Thoracic aorta (tissue), 2 donors: ENCODE data around the gene ZNF610. TPM values are rescaled to one million over a fixed set of nuclear protein-coding genes. Genes with fewer than 3 reads are reported as not detected.
"Not testable (repeated sequence)": the region's sequence is repeated elsewhere in the genome, so short reads cannot be mapped to it uniquely, and the experiment has no call there.

ENCODE experiments used
- ATAC-seq: fragments of 150-250 bp; one replicate; pipeline ENCODE4 v1.8.0; 2017; ENCODE audit warnings: low read depth; ENCODE audit not compliant: insufficient number of reproducible peaks, low FRiP score
- DNase-seq: peaks from one replicate; pipeline ENCODE4 v3.0.0-alpha.2; 2020; ENCODE audit warnings: low spot score
- H3K27ac ChIP-seq, 2 donors: fragments of 200-600 bp; sonication (generic); 1 replicate in 1 of 2; 2 replicates in 1 of 2; pipeline ENCODE4 v1.5.1; 2016; ENCODE audit warnings: mild to moderate bottlenecking in 2 of 2, moderate library complexity in 2 of 2
- H3K27me3 ChIP-seq: fragments of 200-600 bp; sonication (generic); replicated peaks from 2 replicates; pipeline ENCODE4 v1.6.0; 2016; ENCODE audit warnings: mild to moderate bottlenecking; ENCODE audit not compliant: insufficient read depth
- H3K36me3 ChIP-seq: fragments of 200-600 bp; sonication (generic); one replicate; pipeline ENCODE4 v1.5.1; 2016
- H3K4me1 ChIP-seq, 2 donors: fragments of 200-600 bp; sonication (generic); 1 replicate in 1 of 2; 2 replicates in 1 of 2; pipeline versions ENCODE4 v1.5.1 to v1.6.0; 2016; ENCODE audit warnings: low read depth in 2 of 2, mild to moderate bottlenecking in 1 of 2; ENCODE audit not compliant: control insufficient read depth in 1 of 2
- H3K4me3 ChIP-seq: fragments of 200-600 bp; sonication (generic); 2 replicates; pipeline ENCODE4 v1.5.1; 2016; ENCODE audit warnings: mild to moderate bottlenecking
- H3K9me3 ChIP-seq: fragments of 200-600 bp; sonication (generic); 2 replicates; pipeline ENCODE4 v1.5.1; 2016
- total RNA-seq, 2 donors: library from RNA; depleted of rRNA; stranded (reverse); fragments of >200 nt; gene quantifications; one replicate each; pipeline versions ENCODE4 v1.1.0 to v1.2.3, GENCODE V29; 2016
- TF ChIP-seq, protein P1 (sequence below): fragments of 200-600 bp; sonication (generic); IDR thresholded peaks from one replicate; pipeline ENCODE4 v1.5.1; 2019; ENCODE audit warnings: antibody characterized with exemption

ZNF610 gene
- total RNA-seq, result 1 to 10 TPM; 1.1 to 1.8 TPM

GRCh38 chr19:52336117-52336790, at the start of gene ZNF610:
TSS of gene ZNF610 (plus strand) at chr19:52336243. CDS start at chr19:52349173, 12,930 bp downstream.
- Histone ChIP-seq H3K27me3 (no peaks in the 10 kb centered on the region), H3K4me3 (peak within 1 kb of the TSS; percentile 81), H3K36me3 (no peaks in the 10 kb centered on the region), H3K27ac (peak within 1 kb of the TSS; percentile 66 to 88), H3K4me1 (peaks cover 6 to 7% of the 10 kb centered on the region in 2 donors), H3K9me3 (peaks cover 27% of the 10 kb centered on the region)
- TF ChIP-seq, protein P1, sequence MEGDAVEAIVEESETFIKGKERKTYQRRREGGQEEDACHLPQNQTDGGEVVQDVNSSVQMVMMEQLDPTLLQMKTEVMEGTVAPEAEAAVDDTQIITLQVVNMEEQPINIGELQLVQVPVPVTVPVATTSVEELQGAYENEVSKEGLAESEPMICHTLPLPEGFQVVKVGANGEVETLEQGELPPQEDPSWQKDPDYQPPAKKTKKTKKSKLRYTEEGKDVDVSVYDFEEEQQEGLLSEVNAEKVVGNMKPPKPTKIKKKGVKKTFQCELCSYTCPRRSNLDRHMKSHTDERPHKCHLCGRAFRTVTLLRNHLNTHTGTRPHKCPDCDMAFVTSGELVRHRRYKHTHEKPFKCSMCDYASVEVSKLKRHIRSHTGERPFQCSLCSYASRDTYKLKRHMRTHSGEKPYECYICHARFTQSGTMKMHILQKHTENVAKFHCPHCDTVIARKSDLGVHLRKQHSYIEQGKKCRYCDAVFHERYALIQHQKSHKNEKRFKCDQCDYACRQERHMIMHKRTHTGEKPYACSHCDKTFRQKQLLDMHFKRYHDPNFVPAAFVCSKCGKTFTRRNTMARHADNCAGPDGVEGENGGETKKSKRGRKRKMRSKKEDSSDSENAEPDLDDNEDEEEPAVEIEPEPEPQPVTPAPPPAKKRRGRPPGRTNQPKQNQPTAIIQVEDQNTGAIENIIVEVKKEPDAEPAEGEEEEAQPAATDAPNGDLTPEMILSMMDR, result no peak
- ATAC-seq (peak; percentile 92), DNase-seq (peak; percentile 54)

GRCh38 chr19:52286256-52286655, 49.8 kb upstream of the ZNF610 start:
- DNase-seq (no peak), ATAC-seq (no peak)
- Histone ChIP-seq H3K27ac (no peak overlapping the region), H3K9me3 (no peaks in the 10 kb centered on the region), H3K36me3 (peaks cover 65% of the 10 kb centered on the region), H3K4me3 (no peak overlapping the region), H3K27me3 (no peaks in the 10 kb centered on the region), H3K4me1 (no peaks in the 10 kb centered on the region)
- TF ChIP-seq, protein P1, result no peak

GRCh38 chr19:52291781-52292180, 44.3 kb upstream of the ZNF610 start:
- H3K36me3 ChIP-seq, result peaks cover 39% of the 10 kb centered on the region
- H3K4me1 ChIP-seq, result peaks cover 5 to 9% of the 10 kb centered on the region in 2 donors
- TF ChIP-seq, protein P1, result no peak
- H3K9me3 ChIP-seq, result no peaks in the 10 kb centered on the region
- H3K27ac ChIP-seq, result no peak overlapping the region
- no peaks in the 10 kb centered on the region for H3K27me3 ChIP-seq
- no peak overlapping the region for H3K4me3 ChIP-seq
- ATAC-seq, result no peak
- DNase-seq, result no peak

GRCh38 chr19:52292946-52293345, 43.1 kb upstream of the ZNF610 start:
- DNase-seq, ATAC-seq, H3K4me3 ChIP-seq, H3K9me3 ChIP-seq, H3K27me3 ChIP-seq, H3K27ac ChIP-seq: not testable (repeated sequence)
- H3K4me1 ChIP-seq, result peaks cover 7 to 11% of the 10 kb centered on the region in 2 donors
- peaks cover 33% of the 10 kb centered on the region for H3K36me3 ChIP-seq

DNA sequence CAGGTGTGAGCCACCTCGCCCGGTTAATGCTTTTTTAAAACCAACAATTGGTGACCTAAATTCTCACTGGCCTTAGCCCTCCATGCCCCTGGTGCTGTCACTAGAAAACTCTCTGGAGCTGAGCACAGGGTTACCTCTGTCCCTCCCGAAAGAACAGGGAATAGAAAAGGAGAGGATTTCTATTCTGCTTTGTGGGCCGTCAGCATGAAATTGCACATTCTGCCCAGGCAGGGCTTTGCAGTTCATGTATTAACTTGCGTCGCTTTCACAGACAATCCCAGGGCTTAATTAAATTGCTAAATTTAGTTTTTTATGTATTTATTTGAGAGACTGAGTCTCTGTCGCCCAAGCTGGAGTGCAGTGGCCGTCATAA, 39.7 kb upstream of the ZNF610 start:
- DNase-seq (no peak), ATAC-seq (peak; percentile 35)
- peaks cover 9 to 17% of the 10 kb centered on the region in 2 donors for H3K4me1 ChIP-seq
- TF ChIP-seq, protein P1, result no peak
- no peaks in the 10 kb centered on the region for H3K27me3 ChIP-seq
- H3K9me3 ChIP-seq, result peaks cover 4% of the 10 kb centered on the region
- peak overlapping the region; percentile 100 for H3K4me3 ChIP-seq
- H3K27ac ChIP-seq, result peak overlapping the region; percentile 65 to 83
- peaks cover 23% of the 10 kb centered on the region for H3K36me3 ChIP-seq
